SK-N-SH (cell line): ENCODE measurements around the gene LMAN1. TPM values are rescaled to one million over a fixed set of nuclear protein-coding genes. Genes with fewer than 3 reads are reported as not detected.

Experiments used
- CTCF ChIA-PET: fragments of 300-600, 350-600 bp; formaldehyde crosslinking; extraction: SDS; loops from one replicate; lab custom pipeline; 2021; lab: Yijun Ruan, JAX
- POLR2A ChIA-PET: fragments of 350-600 bp; sonication (Branson Sonifier 250); formaldehyde crosslinking; extraction: SDS; loops from one replicate; lab custom pipeline; 2020; ENCODE audit warnings: antibody characterized with exemption, inconsistent platforms; lab: Yijun Ruan, JAX
- DNase-seq: peaks from one replicate; pipeline ENCODE4 v3.0.0; 2012
- H2AFZ ChIP-seq: fragments of 200-600 bp; sonication (generic); 2 replicates; pipeline ENCODE4 v1.8.1; 2016; ENCODE audit warnings: antibody characterized with exemption, mild to moderate bottlenecking, low read depth
- H3F3A ChIP-seq: fragments of 200-600 bp; sonication (generic); replicated peaks from 2 replicates; pipeline ENCODE3; 2016; ENCODE audit warnings: antibody characterized with exemption, mild to moderate bottlenecking; ENCODE audit not compliant: insufficient read depth
- H3K27ac ChIP-seq, 2 experiments: fragments of 200-500 bp in 1 of 2; fragments of 200-600 bp in 1 of 2; sonication (Bioruptor generic) in 1 of 2; sonication (generic), shearing (Covaris generic) in 1 of 2; 2 replicates each; pipeline versions ENCODE4 v1.5.1 to v1.6.1; 2014 to 2016; ENCODE audit warnings: low read depth in 2 of 2, inconsistent platforms in 1 of 2, low read length in 1 of 2, mild to moderate bottlenecking in 1 of 2, mixed read lengths in 1 of 2
- H3K27me3 ChIP-seq: fragments of 200-600 bp; sonication (generic), shearing (Covaris generic); 2 replicates; pipeline ENCODE4 v1.6.1; 2016; ENCODE audit warnings: mixed run types; ENCODE audit not compliant: insufficient read depth
- H3K36me3 ChIP-seq, 2 experiments: fragments of 200-500 bp in 1 of 2; fragments of 200-600 bp in 1 of 2; sonication (Bioruptor generic) in 1 of 2; sonication (generic) in 1 of 2; replicated peaks in 1 of 2; 2 replicates each; pipeline versions ENCODE3 to v1.5.1; 2014 to 2016; ENCODE audit warnings: low read length in 1 of 2, mild to moderate bottlenecking in 1 of 2; ENCODE audit not compliant: insufficient read depth in 2 of 2, control insufficient read depth in 1 of 2
- H3K4me1 ChIP-seq, 2 experiments: fragments of 200-500 bp in 1 of 2; fragments of 200-600 bp in 1 of 2; sonication (Bioruptor generic) in 1 of 2; sonication (generic), shearing (Covaris generic) in 1 of 2; 2 replicates each; pipeline versions ENCODE4 v1.5.1 to v1.6.1; 2014 to 2016; ENCODE audit warnings: low read depth in 1 of 2, low read length in 1 of 2, mixed run types in 1 of 2; ENCODE audit not compliant: insufficient read depth in 2 of 2, control insufficient read depth in 1 of 2
- H3K4me2 ChIP-seq: fragments of 200-600 bp; sonication (generic), shearing (Covaris generic); 2 replicates; pipeline ENCODE4 v1.6.1; 2017; ENCODE audit warnings: mixed run types
- H3K4me3 ChIP-seq, 2 experiments: fragments of 200-500 bp in 1 of 2; fragments of 200-600 bp in 1 of 2; sonication (Bioruptor generic) in 1 of 2; sonication (generic), shearing (Covaris generic) in 1 of 2; 2 replicates each; pipeline versions ENCODE4 v1.5.1 to v1.8.1; 2014 to 2016; ENCODE audit warnings: low read depth in 2 of 2, inconsistent platforms in 1 of 2, low read length in 1 of 2, mild to moderate bottlenecking in 1 of 2, mixed read lengths in 1 of 2, moderate library complexity in 1 of 2
- H3K79me2 ChIP-seq: fragments of 200-600 bp; sonication (generic); 2 replicates; pipeline ENCODE4 v1.8.1; 2017; ENCODE audit warnings: mild to moderate bottlenecking; ENCODE audit not compliant: insufficient read depth
- H3K9ac ChIP-seq: fragments of 200-600 bp; sonication (generic); 2 replicates; pipeline ENCODE4 v1.6.1; 2017; ENCODE audit warnings: mixed run types
- H3K9me2 ChIP-seq: fragments of 200-600 bp; sonication (generic); 2 replicates; pipeline ENCODE4 v1.6.1; 2017; ENCODE audit warnings: mixed run types
- H3K9me3 ChIP-seq: fragments of 200-600 bp; sonication (generic); 2 replicates; pipeline ENCODE4 v1.6.1; 2017; ENCODE audit warnings: mixed run types, mild to moderate bottlenecking, moderate library complexity
- H4K20me1 ChIP-seq: fragments of 200-600 bp; sonication (generic); 2 replicates; pipeline ENCODE4 v1.6.1; 2017; ENCODE audit warnings: mild to moderate bottlenecking, mixed run types; ENCODE audit not compliant: insufficient read depth
- CTCF ChIP-seq: fragments of 200-600 bp; sonication (generic); IDR thresholded peaks from 2 replicates; pipeline ENCODE4 v1.6.1; 2017; ENCODE audit warnings: antibody characterized with exemption, mild to moderate bottlenecking, moderate library complexity
- ELF1 ChIP-seq: IDR thresholded peaks from 2 replicates; pipeline ENCODE4 v1.4.0; 2012
- EP300 ChIP-seq, 2 experiments: IDR thresholded peaks; 2 replicates each; pipeline versions ENCODE4 v1.4.0 to v1.6.1; 2012; ENCODE audit warnings: borderline replicate concordance in 1 of 2, low read depth in 1 of 2, low read length in 1 of 2
- FOSL2 ChIP-seq: IDR thresholded peaks from 2 replicates; pipeline ENCODE4 v1.4.0; 2012; ENCODE audit warnings: low read depth, mild to moderate bottlenecking, moderate library complexity, borderline replicate concordance
- FOXJ3 ChIP-seq: sonication (generic); formaldehyde crosslinking; IDR thresholded peaks from 2 replicates; pipeline ENCODE4 v1.5.1; 2020; ENCODE audit warnings: mild to moderate bottlenecking, missing genetic modification reagents
- FOXM1 ChIP-seq: IDR thresholded peaks from 2 replicates; pipeline ENCODE4 v1.4.0; 2012; ENCODE audit warnings: low read depth, mild to moderate bottlenecking
- GABPA ChIP-seq: IDR thresholded peaks from 2 replicates; pipeline ENCODE4 v1.4.0; 2012; ENCODE audit warnings: low read depth, mild to moderate bottlenecking
- GATA2 ChIP-seq: sonication (generic); formaldehyde crosslinking; IDR thresholded peaks from 2 replicates; pipeline ENCODE4 v1.5.0; 2020; ENCODE audit warnings: mild to moderate bottlenecking, missing genetic modification reagents
- JUND ChIP-seq: IDR thresholded peaks from 2 replicates; pipeline ENCODE4 v1.4.0; 2012
- MAX ChIP-seq: IDR thresholded peaks from 2 replicates; pipeline ENCODE4 v1.4.0; 2012; ENCODE audit warnings: low read depth
- MEF2A ChIP-seq: IDR thresholded peaks from 2 replicates; pipeline ENCODE4 v1.4.0; 2012; ENCODE audit warnings: low read depth, borderline replicate concordance
- MXI1 ChIP-seq: IDR thresholded peaks from 2 replicates; pipeline ENCODE4 v1.6.1; 2012; ENCODE audit warnings: mild to moderate bottlenecking, low read depth, low read length, improper control_type of control experiment
- NRF1 ChIP-seq: IDR thresholded peaks from 2 replicates; pipeline ENCODE4 v1.6.1; 2012; ENCODE audit warnings: low read depth, mild to moderate bottlenecking, low read length
- PBX3 ChIP-seq: IDR thresholded peaks from 2 replicates; pipeline ENCODE4; 2012
- SMC3 ChIP-seq: IDR thresholded peaks from 2 replicates; pipeline ENCODE4 v1.6.1; 2012; ENCODE audit warnings: low read depth, low read length, improper control_type of control experiment
- TCF12 ChIP-seq: IDR thresholded peaks from 2 replicates; pipeline ENCODE4 v1.4.0; 2012
- USF2 ChIP-seq: fragments of 150-350 bp; IDR thresholded peaks from 2 replicates; pipeline ENCODE4 v1.6.1; 2017; ENCODE audit warnings: antibody characterized with exemption, low read length, low read depth, borderline replicate concordance
- YY1 ChIP-seq: IDR thresholded peaks from 2 replicates; pipeline ENCODE4 v1.4.0; 2012; ENCODE audit warnings: low read depth, mild to moderate bottlenecking
- ZBTB33 ChIP-seq: IDR thresholded peaks from 2 replicates; pipeline ENCODE4 v1.4.0; 2012; ENCODE audit warnings: low read depth, borderline replicate concordance
- WGBS: methylation state at CpG from one replicate; pipeline ENCODE4 v1.1.6; 2017; ENCODE audit warnings: low lambda C conversion rate; 5-methylcytosine and 5-hydroxymethylcytosine counted together
- polyA plus RNA-seq, 3 experiments: library from polyadenylated mRNA; depleted of rRNA; stranded (reverse); fragments of >200 nt; gene quantifications; 2 replicates each; pipeline ENCODE4 v1.2.3, GENCODE V29; 2012

The LMAN1 gene
- polyA plus RNA-seq, 1 of the 3 experiments (the other 2 are of a cell fraction) = 43.4 TPM

GRCh38 chr18:59377613-59378337 is 18.7 kb upstream of the LMAN1 start:
- POLR2A ChIA-PET = no interaction called here
- no peaks in the 10 kb centered on the region for H3K4me1 ChIP-seq
- CTCF ChIA-PET = interaction anchor here (1.1 kb wide), 1 partner anchor 129 kb away, joined by 3 read pairs; no protein-coding TSS in a partner anchor

More at GRCh38 chr18:59377613-59378337, 18.7 kb upstream of the LMAN1 start:
- Histone ChIP-seq H3K9me3 (no peaks in the 10 kb centered on the region), H3K27ac (no peak overlapping the region), H3K9ac (no peak overlapping the region), H3K4me2 (no peak overlapping the region), H3K9me2 (no peaks in the 10 kb centered on the region), H3K4me3 (no peak overlapping the region), H4K20me1 (no peaks in the 10 kb centered on the region), H2AFZ (no peak overlapping the region), H3K36me3 (no peaks in the 10 kb centered on the region), H3K79me2 (no peaks in the 10 kb centered on the region), H3F3A (no peaks in the 10 kb centered on the region), H3K27me3 (no peaks in the 10 kb centered on the region; the same call in 1 of the 2 replicates)
- TF ChIP-seq GABPA (no peak), CTCF (no peak), SMC3 (no peak), ELF1 (no peak), FOSL2 (no peak), FOXJ3 (CRISPR knock-in tag) (no peak), MAX (no peak), JUND (no peak), NRF1 (no peak), EP300 (IDR thresholded peaks at IDR 0.05; ENCODE audit: borderline replicate concordance in 1 of 2, low read depth in 1 of 2, low read length in 1 of 2) (no peak), USF2 (no peak), MXI1 (no peak), PBX3 (no peak), GATA2 (no peak), TCF12 (no peak), MEF2A (no peak), FOXM1 (no peak), YY1 (no peak), ZBTB33 (no peak)
- 63% methylated on average over 5 of the region's 5 CpGs for WGBS
- no peak for DNase-seq
